ENCODE measurements around the gene LRRN4.

The LRRN4 gene

DNA sequence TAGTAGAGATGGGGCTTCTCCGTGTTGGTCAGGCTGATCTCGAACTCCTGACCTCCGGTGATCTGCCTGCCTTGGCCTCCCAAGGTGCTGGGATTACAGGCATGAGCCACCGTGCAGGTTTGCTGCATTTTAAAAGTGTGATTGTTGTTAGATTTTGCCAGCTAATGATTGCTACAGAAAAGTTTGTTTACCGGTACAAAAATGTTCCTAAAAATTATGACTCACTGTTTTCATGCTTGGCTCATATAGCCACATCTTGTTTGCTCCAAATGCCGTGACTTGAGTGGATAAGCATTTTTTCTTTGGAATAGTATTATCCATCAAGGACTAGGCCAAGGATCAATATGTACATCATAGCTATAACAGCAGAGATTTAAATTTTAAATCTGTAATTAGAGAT lies 24.3 kb downstream of the LRRN4 start:
- TF ChIP-seq GATA2 (IDR thresholded peaks at IDR 0.05; ENCODE audit: low read depth, low read length): no peak
- no peak for TF ChIP-seq GATA3 (IDR thresholded peaks at IDR 0.05; ENCODE audit: low read depth, low read length)

GRCh38 chr20:6028818-6029217 lies 25.0 kb downstream of the LRRN4 start:
- no peak for TF ChIP-seq GATA2 (IDR thresholded peaks at IDR 0.05; ENCODE audit: low read depth, low read length)
- TF ChIP-seq GATA3 (IDR thresholded peaks at IDR 0.05; ENCODE audit: low read depth, low read length): no peak

GRCh38 chr20:6026051-6026450 lies 27.8 kb downstream of the LRRN4 start:
- TF ChIP-seq GATA3 (IDR thresholded peaks at IDR 0.05; ENCODE audit: low read depth, low read length): no peak
- TF ChIP-seq GATA2 (IDR thresholded peaks at IDR 0.05; ENCODE audit: low read depth, low read length): no peak

- no peak for TF ChIP-seq GATA2 (IDR thresholded peaks at IDR 0.05; ENCODE audit: low read depth, low read length)
- TF ChIP-seq GATA3 (IDR thresholded peaks at IDR 0.05; ENCODE audit: low read depth, low read length): no peak
Observed at GRCh38 chr20:6024768-6025167, 29.1 kb downstream of the LRRN4 start.

- TF ChIP-seq GATA2 (IDR thresholded peaks at IDR 0.05; ENCODE audit: low read depth, low read length) (no peak), GATA3 (IDR thresholded peaks at IDR 0.05; ENCODE audit: low read depth, low read length) (no peak)
Observed at GRCh38 chr20:6017880-6018279, 36.0 kb downstream of the LRRN4 start.

DNA sequence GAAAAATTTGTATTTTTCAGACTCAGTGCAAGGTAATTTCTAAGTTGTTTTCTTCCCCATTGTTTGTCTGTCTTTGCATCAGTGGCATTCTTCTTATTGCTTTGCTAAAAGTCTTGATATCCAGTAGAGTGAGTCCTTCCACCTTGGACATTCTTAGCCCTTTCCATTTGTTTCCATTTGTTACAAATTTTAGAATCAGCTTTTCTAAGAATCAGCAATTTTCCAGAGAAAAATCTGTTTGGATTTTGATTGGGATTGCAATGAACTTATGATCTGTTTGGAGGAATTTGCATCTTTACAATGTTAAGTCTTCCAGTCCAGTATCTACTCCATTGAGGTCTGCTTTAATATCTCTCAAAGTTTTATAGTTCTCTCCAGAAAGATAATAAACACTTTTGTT lies 36.4 kb downstream of the LRRN4 start:
- TF ChIP-seq GATA2 (IDR thresholded peaks at IDR 0.05; ENCODE audit: low read depth, low read length): no peak
- no peak for TF ChIP-seq GATA3 (IDR thresholded peaks at IDR 0.05; ENCODE audit: low read depth, low read length)

- TF ChIP-seq GATA3 (IDR thresholded peaks at IDR 0.05; ENCODE audit: low read depth, low read length) (no peak), GATA2 (IDR thresholded peaks at IDR 0.05; ENCODE audit: low read depth, low read length) (no peak)
Observed at GRCh38 chr20:6014957-6015356, 38.9 kb downstream of the LRRN4 start.

- TF ChIP-seq GATA3 (IDR thresholded peaks at IDR 0.05; ENCODE audit: low read depth, low read length) (no peak), GATA2 (IDR thresholded peaks at IDR 0.05; ENCODE audit: low read depth, low read length) (no peak)
Observed at GRCh38 chr20:6014017-6014416, 39.8 kb downstream of the LRRN4 start.

GRCh38 chr20:6012179-6012578 lies 41.7 kb downstream of the LRRN4 start:
- TF ChIP-seq GATA2 (IDR thresholded peaks at IDR 0.05; ENCODE audit: low read depth, low read length) (no peak), GATA3 (IDR thresholded peaks at IDR 0.05; ENCODE audit: low read depth, low read length) (no peak)

DNA sequence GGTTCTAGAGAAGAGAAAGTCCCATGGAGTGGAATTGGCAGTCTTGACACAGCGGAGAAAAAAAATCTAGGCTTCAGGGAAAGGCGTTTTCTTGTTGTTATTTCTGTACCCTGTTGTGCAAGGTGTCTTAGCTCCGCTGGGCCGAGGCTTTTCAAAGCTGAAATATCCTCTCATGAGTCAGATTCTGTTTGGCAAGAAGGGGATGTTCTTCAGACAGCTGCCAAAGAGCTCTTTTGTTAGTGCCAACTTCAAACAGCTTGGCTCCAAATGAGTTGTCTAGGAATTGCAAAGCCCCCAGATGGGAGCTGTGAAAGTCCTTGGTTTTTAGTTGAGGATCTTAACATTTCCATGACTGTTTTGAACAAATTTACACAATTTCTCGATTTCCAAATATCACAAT lies 45.6 kb downstream of the LRRN4 start:
- TF ChIP-seq GATA2 (IDR thresholded peaks at IDR 0.05; ENCODE audit: low read depth, low read length) (no peak), GATA3 (IDR thresholded peaks at IDR 0.05; ENCODE audit: low read depth, low read length) (no peak)

GRCh38 chr20:6007529-6008103 lies 46.2 kb downstream of the LRRN4 start:
- TF ChIP-seq GATA3 (IDR thresholded peaks at IDR 0.05; ENCODE audit: low read depth, low read length) (no peak), GATA2 (IDR thresholded peaks at IDR 0.05; ENCODE audit: low read depth, low read length) (no peak)

DNA sequence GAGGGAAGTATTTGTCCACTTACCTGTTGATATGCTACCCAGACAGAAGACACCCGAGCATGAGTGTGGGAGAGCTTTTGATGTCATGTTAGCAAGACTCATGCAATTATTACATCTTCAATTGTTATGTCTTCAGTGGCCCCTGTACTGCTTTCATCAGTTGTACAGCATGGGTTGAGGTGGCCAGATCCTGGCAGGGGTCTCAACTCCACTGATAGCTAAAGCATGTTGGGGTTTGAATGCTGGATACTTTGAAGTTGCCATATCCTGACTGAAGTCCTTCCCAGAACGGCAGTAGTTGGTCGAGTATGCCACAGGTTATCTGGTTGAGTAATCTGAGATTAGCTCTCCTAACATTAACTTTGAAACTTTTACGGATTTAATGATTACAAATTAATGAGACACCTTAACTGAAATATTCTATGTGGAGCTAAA lies 46.7 kb downstream of the LRRN4 start:
- TF ChIP-seq GATA2 (IDR thresholded peaks at IDR 0.05; ENCODE audit: low read depth, low read length) (no peak), GATA3 (IDR thresholded peaks at IDR 0.05; ENCODE audit: low read depth, low read length) (no peak)

DNA sequence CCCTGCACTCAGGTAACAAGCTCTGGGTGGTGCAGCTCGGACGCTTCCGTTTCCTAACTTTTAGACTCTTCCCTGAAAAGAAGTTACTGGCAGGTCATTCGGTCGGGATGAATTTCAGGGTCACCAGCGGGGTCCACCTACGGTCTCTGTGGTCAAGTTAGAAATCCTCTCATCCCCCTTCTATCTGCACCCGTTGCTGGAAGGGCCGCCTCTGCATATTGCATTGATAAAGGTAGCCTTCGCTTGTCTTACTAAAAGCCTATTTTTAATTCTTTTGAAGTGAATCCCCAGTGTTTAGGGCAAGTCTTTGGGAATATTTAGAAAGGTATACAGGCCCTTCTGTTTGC lies 47.3 kb downstream of the LRRN4 start:
- no peak for TF ChIP-seq GATA3 (IDR thresholded peaks at IDR 0.05; ENCODE audit: low read depth, low read length)
- TF ChIP-seq GATA2 (IDR thresholded peaks at IDR 0.05; ENCODE audit: low read depth, low read length): no peak

GRCh38 chr20:6000871-6001270 lies 53.0 kb downstream of the LRRN4 start:
- TF ChIP-seq GATA3 (IDR thresholded peaks at IDR 0.05; ENCODE audit: low read depth, low read length): no peak

DNA sequence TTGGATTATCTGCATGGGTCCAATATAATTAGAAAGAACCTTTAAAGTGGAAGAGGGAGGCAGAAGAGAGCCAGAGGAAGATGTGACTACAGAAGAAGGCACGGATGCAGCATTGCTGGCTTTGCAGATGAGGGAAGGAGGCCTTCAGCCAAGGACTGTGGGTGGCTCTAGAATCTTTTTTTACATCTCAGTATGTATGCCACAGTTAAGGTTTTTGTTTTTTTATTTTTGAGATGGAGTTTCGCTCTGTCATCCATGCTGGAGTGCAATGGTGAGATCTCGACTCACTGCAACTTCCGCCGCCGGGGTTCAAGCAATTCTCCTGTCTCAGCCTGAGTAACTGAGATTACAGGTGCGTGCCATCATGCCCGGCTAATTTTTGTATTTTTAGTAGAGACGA lies 54.1 kb downstream of the LRRN4 start:
- TF ChIP-seq GATA3 (IDR thresholded peaks at IDR 0.05; ENCODE audit: low read depth, low read length) (no peak), GATA2 (IDR thresholded peaks at IDR 0.05; ENCODE audit: low read depth, low read length) (no peak)

- TF ChIP-seq GATA3 (IDR thresholded peaks at IDR 0.05; ENCODE audit: low read depth, low read length) (no peak), GATA2 (IDR thresholded peaks at IDR 0.05; ENCODE audit: low read depth, low read length) (no peak)
Observed at GRCh38 chr20:5996765-5997164, 57.1 kb downstream of the LRRN4 start.

All from SH-SY5Y (cell line).